ENCODE measurements around the gene NR3C2.

GRCh38 chr4:148116264-148116663 lies 325.9 kb downstream of the NR3C2 start:
- TF ChIP-seq POLR2AphosphoS5 (IDR thresholded peaks at IDR 0.05) (no peak), CTCF (IDR thresholded peaks at IDR 0.05; ENCODE audit: poor library complexity, severe bottlenecking) (no peak), REST (IDR thresholded peaks at IDR 0.05; ENCODE audit: borderline replicate concordance) (no peak), EZH2 (IDR thresholded peaks at IDR 0.05; ENCODE audit: borderline replicate concordance, insufficient read depth, low read length, poor library complexity, severe bottlenecking) (no peak), RAD21 (conservative IDR thresholded peaks at IDR 0.05) (no peak), TAF1 (IDR thresholded peaks at IDR 0.05; ENCODE audit: low read depth) (no peak), EP300 (conservative IDR thresholded peaks at IDR 0.05; ENCODE audit: poor library complexity, severe bottlenecking) (no peak), SMC3 (conservative IDR thresholded peaks at IDR 0.05; ENCODE audit: poor library complexity) (no peak), MXI1 (conservative IDR thresholded peaks at IDR 0.05; ENCODE audit: poor library complexity, severe bottlenecking) (no peak)

All from neural cell (in vitro differentiated cells).